ENCODE results near the gene PFKFB4. TPM values are rescaled to one million over a fixed set of nuclear protein-coding genes. Genes with fewer than 3 reads are reported as not detected.
A peak's percentile ranks its signal among the peaks of the same experiment; 100 is the strongest.

PFKFB4 gene
- total RNA-seq, 5 donors from 2014 or later (not counting 1 experiment from before 2014, with no cell fraction given): 1.8 to 4.2 (median 2.4) TPM

GRCh38 chr3:48470286-48470685, 86.3 kb downstream of the PFKFB4 start:
- peak overlapping the region; percentile 69 to 95 (median 83) for H3K4me3 Mint-ChIP-seq
- H3K36me3 ChIP-seq (ENCODE audit: control insufficient read depth in 2 of 2, extremely low read depth in 1 of 2, insufficient read depth in 1 of 2, low read length in 1 of 2): peaks cover 0 to 42% of the 10 kb centered on the region in 2 donors
- ChIA-PET CTCF (interaction anchor here (0.7 to 1.5 kb wide), 3 partner anchors 13 to 34 kb away, joined by 3 to 4 read pairs (median 4); no protein-coding TSS in a partner anchor), POLR2A (no interaction called here)
- peak overlapping the region; percentile 47 for H3K27ac ChIP-seq (ENCODE audit: low read length)
- H3K27me3 ChIP-seq (replicated peaks in 1 of 2; ENCODE audit: control insufficient read depth in 2 of 2, extremely low read depth in 1 of 2, insufficient read depth in 2 of 2, low read length in 1 of 2): no peaks in the 10 kb centered on the region
- no peaks in the 10 kb centered on the region for H3K9me3 Mint-ChIP-seq
- no peaks in the 10 kb centered on the region for H3K9me3 ChIP-seq
- H3K4me1 ChIP-seq (ENCODE audit: control insufficient read depth in 1 of 2, extremely low read depth in 1 of 2, insufficient read depth in 2 of 2, low read length in 2 of 2): peaks cover 24 to 94% of the 10 kb centered on the region in 2 experiments
- H3K4me3 ChIP-seq (ENCODE audit: control insufficient read depth in 1 of 2, extremely low read depth in 1 of 2, low read length in 1 of 2): peak overlapping the region; percentile 17 to 30
- peaks cover 69 to 76% (median 75%) of the 10 kb centered on the region in 3 donors for H3K4me1 Mint-ChIP-seq
- 71% methylated on average over 1 of the region's 1 CpG for WGBS (ENCODE audit: insufficient coverage)
- no peak for ATAC-seq (replicated peaks in 1 of 4)
- no peaks in the 10 kb centered on the region for H3K27me3 Mint-ChIP-seq
- DNase-seq: no peak
- peaks cover 22% of the 10 kb centered on the region for H3K36me3 Mint-ChIP-seq
- peak overlapping the region; percentile 86 to 89 for H3K27ac Mint-ChIP-seq

DNA sequence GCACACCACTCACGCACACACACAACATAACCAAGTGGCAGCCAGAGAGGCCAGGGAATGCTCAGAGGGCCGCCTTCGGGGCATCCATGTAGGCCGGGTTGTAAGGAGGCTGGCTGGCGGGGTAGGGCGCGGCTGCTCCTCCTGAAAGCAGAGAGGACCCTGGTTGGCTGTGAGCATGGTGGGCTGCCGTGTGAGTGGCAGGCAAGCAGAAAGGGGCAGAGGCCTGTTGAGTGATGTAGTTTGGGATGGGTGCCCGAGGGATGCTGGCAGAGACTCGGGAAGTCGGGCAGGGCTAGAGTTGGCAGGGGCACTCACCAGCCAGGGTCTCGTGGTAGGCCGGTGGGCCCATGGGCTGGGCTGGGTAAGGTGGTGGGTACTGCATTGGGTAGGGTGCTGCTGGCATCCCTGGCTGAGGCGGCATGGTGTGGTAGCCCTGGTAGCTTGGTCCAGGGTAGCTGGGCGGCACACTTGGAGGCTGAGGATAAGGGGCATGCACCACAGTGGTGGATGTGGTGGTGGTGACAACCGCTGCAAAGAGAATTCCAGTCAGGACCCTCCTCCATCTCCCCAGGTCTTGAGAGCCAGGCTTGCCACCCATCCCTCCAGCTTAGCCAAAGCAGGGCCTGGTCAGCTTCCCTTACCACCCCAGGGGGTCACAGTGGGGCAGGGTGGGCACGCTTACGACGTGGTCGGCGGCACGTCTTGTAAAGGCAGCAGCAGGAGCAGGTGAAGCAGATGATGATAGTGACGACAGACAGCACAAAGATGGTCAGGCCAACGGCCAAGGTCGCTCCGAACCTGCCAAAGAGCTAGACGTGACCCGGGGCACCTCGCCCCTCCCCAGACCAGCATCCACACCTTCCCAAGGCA, 87.3 kb downstream of the PFKFB4 start:
- peaks cover 24 to 96% of the 10 kb centered on the region in 2 experiments for H3K4me1 ChIP-seq (ENCODE audit: control insufficient read depth in 1 of 2, extremely low read depth in 1 of 2, insufficient read depth in 2 of 2, low read length in 2 of 2)
- Mint-ChIP-seq H3K36me3 (peaks cover 22% of the 10 kb centered on the region), H3K27ac (peak overlapping the region; percentile 86 to 95), H3K9me3 (no peaks in the 10 kb centered on the region), H3K4me3 (peak overlapping the region; percentile 69 to 85 (median 83)), H3K4me1 (peaks cover 62 to 72% (median 70%) of the 10 kb centered on the region in 3 donors), H3K27me3 (no peaks in the 10 kb centered on the region)
- ATAC-seq (replicated peaks in 1 of 4) (no peak), DNase-seq (no peak)
- POLR2A ChIA-PET: no interaction called here
- H3K27ac ChIP-seq (ENCODE audit: low read length): no peak overlapping the region
- H3K9me3 ChIP-seq: no peaks in the 10 kb centered on the region
- WGBS (ENCODE audit: insufficient coverage): 95% methylated on average over 20 of the region's 29 CpGs
- no peaks in the 10 kb centered on the region for H3K27me3 ChIP-seq (replicated peaks in 1 of 2; ENCODE audit: control insufficient read depth in 2 of 2, extremely low read depth in 1 of 2, insufficient read depth in 2 of 2, low read length in 1 of 2)
- peaks cover 0 to 36% of the 10 kb centered on the region in 2 donors for H3K36me3 ChIP-seq (ENCODE audit: control insufficient read depth in 2 of 2, extremely low read depth in 1 of 2, insufficient read depth in 1 of 2, low read length in 1 of 2)
- H3K4me3 ChIP-seq (ENCODE audit: control insufficient read depth in 1 of 2, extremely low read depth in 1 of 2, low read length in 1 of 2): no peak overlapping the region
- CTCF ChIA-PET: interaction anchor here (1.0 to 1.5 kb wide), 2 partner anchors 12 to 33 kb away, joined by 4 read pairs; no protein-coding TSS in a partner anchor

GRCh38 chr3:48468329-48468731, 88.3 kb downstream of the PFKFB4 start:
- Histone ChIP-seq H3K27me3 (replicated peaks in 1 of 2; ENCODE audit: control insufficient read depth in 2 of 2, extremely low read depth in 1 of 2, insufficient read depth in 2 of 2, low read length in 1 of 2) (no peaks in the 10 kb centered on the region), H3K27ac (ENCODE audit: low read length) (peak overlapping the region; percentile 98), H3K4me1 (ENCODE audit: control insufficient read depth in 1 of 2, extremely low read depth in 1 of 2, insufficient read depth in 2 of 2, low read length in 2 of 2) (peaks cover 20 to 88% of the 10 kb centered on the region in 2 experiments), H3K9me3 (no peaks in the 10 kb centered on the region), H3K36me3 (ENCODE audit: control insufficient read depth in 2 of 2, extremely low read depth in 1 of 2, insufficient read depth in 1 of 2, low read length in 1 of 2) (peaks cover 0 to 38% of the 10 kb centered on the region in 2 donors), H3K4me3 (ENCODE audit: control insufficient read depth in 1 of 2, extremely low read depth in 1 of 2, low read length in 1 of 2) (no peak overlapping the region)
- ATAC-seq (replicated peaks in 1 of 4): no peak
- CTCF ChIA-PET: interaction anchor here (0.6 to 2.9 kb wide), 2 partner anchors 22 to 32 kb away, joined by 3 to 13 read pairs; no protein-coding TSS in a partner anchor
- DNase-seq: no peak
- H3K9me3 Mint-ChIP-seq: no peaks in the 10 kb centered on the region
- H3K4me1 Mint-ChIP-seq: peaks cover 57 to 67% (median 66%) of the 10 kb centered on the region in 3 donors
- peak overlapping the region; percentile 94 to 95 for H3K27ac Mint-ChIP-seq
- peaks cover 22% of the 10 kb centered on the region for H3K36me3 Mint-ChIP-seq
- POLR2A ChIA-PET: interaction anchor here in 1 of 2 donors (0.5 kb wide), 1 partner anchor 80 kb away, joined by 3 read pairs; no protein-coding TSS in a partner anchor
- peak overlapping the region; percentile 83 to 88 (median 85) for H3K4me3 Mint-ChIP-seq
- WGBS (ENCODE audit: insufficient coverage): 96% methylated on average over 8 of the region's 8 CpGs
- no peaks in the 10 kb centered on the region for H3K27me3 Mint-ChIP-seq

Other genes with a start within 250 kb of the PFKFB4 start
- gene SPINK8, start 223.1 kb downstream of the PFKFB4 start, total RNA-seq: not detected
- gene FBXW12, start 184.6 kb downstream of the PFKFB4 start, total RNA-seq: not detected
- gene PLXNB1, start 126.7 kb downstream of the PFKFB4 start, total RNA-seq: 1 to 10 TPM; 2.5 to 6.9 (median 5.9) TPM
- 1 to 10 TPM; 5.0 to 7.9 (median 6.4) TPM for gene CCDC51, start 116.7 kb downstream of the PFKFB4 start, total RNA-seq
- gene TMA7, start 116.5 kb downstream of the PFKFB4 start, total RNA-seq: 100 to 1,000 TPM; 216 to 245 (median 229) TPM
- 10 to 100 TPM in 3 of 5 donors, 1 to 10 TPM in 2; 7.8 to 14.9 (median 12.8) TPM for gene ATRIP, start 110.1 kb downstream of the PFKFB4 start, total RNA-seq
- gene SHISA5, start 52.6 kb downstream of the PFKFB4 start, total RNA-seq: 100 to 1,000 TPM; 156 to 258 (median 217) TPM
- under 1 TPM in 1 of 5 donors, not detected in 4; 0.16 TPM for gene UCN2, start 7.0 kb upstream of the PFKFB4 start, total RNA-seq
- 1 to 10 TPM in 3 of 5 donors, under 1 TPM in 2; 0.33 to 2.3 (median 1.3) TPM for gene COL7A1, start 38.5 kb upstream of the PFKFB4 start, total RNA-seq
- gene UQCRC1, start 52.8 kb upstream of the PFKFB4 start, total RNA-seq: 100 to 1,000 TPM in 2 of 5 donors, 10 to 100 TPM in 3; 93.0 to 109 (median 98.4) TPM
- gene TMEM89, start 65.0 kb upstream of the PFKFB4 start, total RNA-seq: under 1 TPM in 1 of 5 donors, not detected in 4; 0.39 TPM
- 10 to 100 TPM; 16.2 to 36.4 (median 29.2) TPM for gene SLC26A6, start 78.7 kb upstream of the PFKFB4 start, total RNA-seq
- gene CELSR3, start 106.1 kb upstream of the PFKFB4 start, total RNA-seq: 1 to 10 TPM; 5.6 to 7.4 (median 6.2) TPM
- gene NCKIPSD, start 129.1 kb upstream of the PFKFB4 start, total RNA-seq: 10 to 100 TPM; 17.4 to 23.4 (median 20.4) TPM
- 10 to 100 TPM; 69.0 to 95.7 (median 77.6) TPM for gene IP6K2, start 160.4 kb upstream of the PFKFB4 start, total RNA-seq